ENCODE results near the gene CACNB3. TPM values are rescaled to one million over a fixed set of nuclear protein-coding genes. Genes with fewer than 3 reads are reported as not detected.

CACNB3 gene
- total RNA-seq, 1 experiment from 2014 or later: 23.8 TPM

- Histone ChIP-seq H3K36me3 (ENCODE audit: insufficient read depth, low read length, poor library complexity, severe bottlenecking) (no peaks in the 10 kb centered on the region), H3K9me3 (ENCODE audit: low read depth, low read length, poor library complexity, severe bottlenecking) (no peaks in the 10 kb centered on the region), H3K4me1 (ENCODE audit: insufficient read depth, low read length, poor library complexity, severe bottlenecking) (peaks cover 5% of the 10 kb centered on the region), H3K27ac (ENCODE audit: low read depth, low read length, poor library complexity, severe bottlenecking) (no peak overlapping the region), H3K4me3 (ENCODE audit: low read depth, low read length, poor library complexity, severe bottlenecking) (no peak overlapping the region), H3K27me3 (replicated peaks; ENCODE audit: insufficient read depth, low read depth, low read length, poor library complexity) (peaks cover 24% of the 10 kb centered on the region)
- ChIA-PET POLR2A (ENCODE audit: low non-redundant PET) (no interaction called here), CTCF (no interaction called here)
- no TSS peak for BruUV-seq (replicated peaks)
- no peak for DNase-seq (ENCODE audit: low spot score)
- TF ChIP-seq, protein P1, sequence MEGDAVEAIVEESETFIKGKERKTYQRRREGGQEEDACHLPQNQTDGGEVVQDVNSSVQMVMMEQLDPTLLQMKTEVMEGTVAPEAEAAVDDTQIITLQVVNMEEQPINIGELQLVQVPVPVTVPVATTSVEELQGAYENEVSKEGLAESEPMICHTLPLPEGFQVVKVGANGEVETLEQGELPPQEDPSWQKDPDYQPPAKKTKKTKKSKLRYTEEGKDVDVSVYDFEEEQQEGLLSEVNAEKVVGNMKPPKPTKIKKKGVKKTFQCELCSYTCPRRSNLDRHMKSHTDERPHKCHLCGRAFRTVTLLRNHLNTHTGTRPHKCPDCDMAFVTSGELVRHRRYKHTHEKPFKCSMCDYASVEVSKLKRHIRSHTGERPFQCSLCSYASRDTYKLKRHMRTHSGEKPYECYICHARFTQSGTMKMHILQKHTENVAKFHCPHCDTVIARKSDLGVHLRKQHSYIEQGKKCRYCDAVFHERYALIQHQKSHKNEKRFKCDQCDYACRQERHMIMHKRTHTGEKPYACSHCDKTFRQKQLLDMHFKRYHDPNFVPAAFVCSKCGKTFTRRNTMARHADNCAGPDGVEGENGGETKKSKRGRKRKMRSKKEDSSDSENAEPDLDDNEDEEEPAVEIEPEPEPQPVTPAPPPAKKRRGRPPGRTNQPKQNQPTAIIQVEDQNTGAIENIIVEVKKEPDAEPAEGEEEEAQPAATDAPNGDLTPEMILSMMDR (conservative IDR thresholded peaks at IDR 0.05; ENCODE audit: low read depth, low read length): no peak
- no peak for TF ChIP-seq EZH2 (IDR thresholded peaks at IDR 0.05; ENCODE audit: borderline replicate concordance, low read depth, low read length, poor library complexity, severe bottlenecking)
- intact Hi-C loops (cut with micrococcal nuclease; ENCODE audit: unreplicated experiment): no loop called here
Observed at GRCh38 chr12:48863291-48863690, 45.0 kb downstream of the CACNB3 start.

GRCh38 chr12:48865281-48866051, 47.2 kb downstream of the CACNB3 start, which contains the start of gene RND1:
Gene RND1 (minus strand): TSS chr12:48865870. CDS start chr12:48865767, 103 bp downstream.
- H3K27me3 ChIP-seq (replicated peaks; ENCODE audit: insufficient read depth, low read depth, low read length, poor library complexity): peaks cover 24% of the 10 kb centered on the region
- no peak within 1 kb of the TSS for H3K27ac ChIP-seq (ENCODE audit: low read depth, low read length, poor library complexity, severe bottlenecking)
- BruUV-seq (replicated peaks): TSS peak; percentile 55
- H3K9me3 ChIP-seq (ENCODE audit: low read depth, low read length, poor library complexity, severe bottlenecking): no peaks in the 10 kb centered on the region
- ChIA-PET CTCF (interaction anchor here (0.7 to 2.0 kb wide), 4 partner anchors 12 to 123 kb away, joined by 3 to 12 read pairs (median 6); no protein-coding TSS in a partner anchor), POLR2A (ENCODE audit: low non-redundant PET) (interaction anchor here (0.6 kb wide), 1 partner anchor 14 kb away, joined by 7 read pairs; the partner anchor contains the start of gene DDX23)
- H3K4me1 ChIP-seq (ENCODE audit: insufficient read depth, low read length, poor library complexity, severe bottlenecking): peaks cover 5% of the 10 kb centered on the region
- TF ChIP-seq, protein P1 (conservative IDR thresholded peaks at IDR 0.05; ENCODE audit: low read depth, low read length): no peak
- TF ChIP-seq EZH2 (IDR thresholded peaks at IDR 0.05; ENCODE audit: borderline replicate concordance, low read depth, low read length, poor library complexity, severe bottlenecking): no peak
- H3K4me3 ChIP-seq (ENCODE audit: low read depth, low read length, poor library complexity, severe bottlenecking): peak within 1 kb of the TSS; percentile 55
- no peaks in the 10 kb centered on the region for H3K36me3 ChIP-seq (ENCODE audit: insufficient read depth, low read length, poor library complexity, severe bottlenecking)
- peak; percentile 94 for DNase-seq (ENCODE audit: low spot score)
- intact Hi-C loops (cut with micrococcal nuclease; ENCODE audit: unreplicated experiment): no loop called here

DNA sequence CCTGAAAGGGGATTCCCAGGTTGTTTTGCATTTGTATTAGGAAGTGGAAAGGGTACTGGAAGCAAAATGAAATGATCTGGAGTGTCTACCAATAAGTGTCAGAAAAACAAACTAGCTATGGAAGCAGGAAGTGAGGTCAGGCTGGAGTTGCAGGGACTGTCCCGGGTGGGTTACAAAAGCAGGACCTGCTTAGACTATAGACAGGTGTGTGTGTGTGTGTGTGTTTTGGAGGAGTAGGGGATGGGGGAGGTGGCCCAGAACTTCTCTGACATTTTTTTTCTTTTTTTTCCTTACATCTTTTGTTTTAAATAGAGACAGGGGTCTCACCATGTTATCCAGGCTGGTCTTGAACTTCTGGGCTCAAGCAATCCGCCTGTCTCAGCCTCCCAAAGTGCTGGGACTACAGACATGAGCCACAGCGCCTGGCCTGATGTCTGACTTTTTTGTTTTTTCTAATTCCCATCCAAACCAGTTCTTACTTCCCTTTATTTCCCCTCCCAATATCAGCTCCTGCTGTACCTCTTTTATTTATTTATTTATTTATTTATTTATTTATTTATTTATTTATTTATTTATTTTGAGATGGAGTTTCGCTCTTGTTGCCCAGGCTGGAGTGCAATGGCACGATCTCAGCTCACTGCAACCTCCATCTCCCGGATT, 47.9 kb downstream of the CACNB3 start:
- ChIA-PET CTCF (interaction anchor here (0.7 to 2.0 kb wide), 3 partner anchors 13 to 70 kb away, joined by 3 to 12 read pairs (median 8); no protein-coding TSS in a partner anchor), POLR2A (ENCODE audit: low non-redundant PET) (interaction anchor here (0.6 kb wide), 1 partner anchor 14 kb away, joined by 7 read pairs; the partner anchor contains the start of gene DDX23)
- Histone ChIP-seq H3K9me3 (ENCODE audit: low read depth, low read length, poor library complexity, severe bottlenecking) (no peaks in the 10 kb centered on the region), H3K27ac (ENCODE audit: low read depth, low read length, poor library complexity, severe bottlenecking) (no peak overlapping the region), H3K27me3 (replicated peaks; ENCODE audit: insufficient read depth, low read depth, low read length, poor library complexity) (peaks cover 24% of the 10 kb centered on the region), H3K4me3 (ENCODE audit: low read depth, low read length, poor library complexity, severe bottlenecking) (peak overlapping the region; percentile 55), H3K4me1 (ENCODE audit: insufficient read depth, low read length, poor library complexity, severe bottlenecking) (peaks cover 5% of the 10 kb centered on the region), H3K36me3 (ENCODE audit: insufficient read depth, low read length, poor library complexity, severe bottlenecking) (no peaks in the 10 kb centered on the region)
- no TSS peak for BruUV-seq (replicated peaks)
- TF ChIP-seq, protein P1 (conservative IDR thresholded peaks at IDR 0.05; ENCODE audit: low read depth, low read length): no peak
- TF ChIP-seq EZH2 (IDR thresholded peaks at IDR 0.05; ENCODE audit: borderline replicate concordance, low read depth, low read length, poor library complexity, severe bottlenecking): no peak
- DNase-seq (ENCODE audit: low spot score): no peak
- intact Hi-C loops (cut with micrococcal nuclease; ENCODE audit: unreplicated experiment): no loop called here
